K562 (cell line): ENCODE data around the gene MARCKSL1. TPM values are rescaled to one million over a fixed set of nuclear protein-coding genes. Genes with fewer than 3 reads are reported as not detected.

ENCODE experiments used
- KDM5B ChIP-seq: fragments of 200-600 bp; sonication (generic); IDR thresholded peaks from 2 replicates; pipeline ENCODE4 v1.6.1; 2012; ENCODE audit warnings: low read depth, mild to moderate bottlenecking, moderate library complexity, low read length, control low read depth, inconsistent platforms; ENCODE audit not compliant: insufficient replicate concordance
- NCOA2 ChIP-seq, 2 experiments: fragments of 450-650 bp; IDR thresholded peaks; 2 replicates each; pipeline ENCODE4 v1.6.1; 2018; ENCODE audit warnings: mild to moderate bottlenecking in 2 of 2, moderate library complexity in 1 of 2; ENCODE audit not compliant: partially characterized antibody in 2 of 2
- POU5F1 ChIP-seq: fragments of 150-350 bp; IDR thresholded peaks from 2 replicates; pipeline ENCODE4 v1.6.1; 2014; ENCODE audit warnings: borderline replicate concordance, low read length, low read depth, mild to moderate bottlenecking; ENCODE audit not compliant: partially characterized antibody
- STAT5A ChIP-seq: IDR thresholded peaks from 2 replicates; pipeline ENCODE4 v1.6.1; 2012; ENCODE audit warnings: low read length, inconsistent platforms, borderline replicate concordance
- TRIM28 ChIP-seq: fragments of 450-650 bp; IDR thresholded peaks from 2 replicates; pipeline ENCODE4 v1.6.1; 2017
- ZNF12 ChIP-seq: sonication (generic); formaldehyde crosslinking; IDR thresholded peaks from 2 replicates; pipeline ENCODE4 v1.4.0; 2020; ENCODE audit warnings: mild to moderate bottlenecking, missing genetic modification reagents
- ZNF184 ChIP-seq: sonication (generic); formaldehyde crosslinking; IDR thresholded peaks from 2 replicates; pipeline ENCODE4 v1.5.0; 2020; ENCODE audit warnings: missing genetic modification reagents
- ZNF217 ChIP-seq: sonication (generic); formaldehyde crosslinking; IDR thresholded peaks from 2 replicates; pipeline ENCODE4 v1.8.0; 2022; ENCODE audit warnings: mild to moderate bottlenecking, missing genetic modification reagents
- ZNF551 ChIP-seq: fragments of 250-450 bp; sonication (Bioruptor Pico); IDR thresholded peaks from 2 replicates; pipeline ENCODE4 v1.5.0; 2021; ENCODE audit warnings: mild to moderate bottlenecking, moderate library complexity
- ZNF699 ChIP-seq: fragments of 250-450 bp; sonication (Bioruptor Pico); IDR thresholded peaks from 2 replicates; pipeline ENCODE4 v1.8.0; 2021; ENCODE audit warnings: mild to moderate bottlenecking, moderate library complexity; ENCODE audit not compliant: insufficient replicate concordance
- ZNF830 ChIP-seq: fragments of 250-450 bp; sonication (Bioruptor Pico); IDR thresholded peaks from 2 replicates; pipeline ENCODE4 v1.5.0; 2021; ENCODE audit warnings: mild to moderate bottlenecking
- polyA plus RNA-seq, 8 experiments: library from polyadenylated mRNA; depleted of rRNA in 4 of 8; stranded (reverse) in 5 of 8; unstranded in 3 of 8; fragments of >200 nt; fragmentation: Nextera tagmentation in 2 of 8; fragmentation: Illumina TruSeq in 1 of 8; extraction: Ambion mirVana in 2 of 8; extraction: Trizol in 1 of 8; gene quantifications; 2 replicates each; pipeline versions ENCODE4 v1.2.1 to v1.2.3, GENCODE V29; 2011 to 2014; ENCODE audit warnings: inconsistent platforms in 1 of 8, missing spikeins in 1 of 8
- total RNA-seq, 7 experiments: library from RNA; depleted of rRNA in 6 of 7; stranded (reverse); fragments of >200 nt in 6 of 7; fragmentation: Illumina TruSeq in 2 of 7; extraction: Trizol in 2 of 7; gene quantifications; 2 replicates each; pipeline versions ENCODE4 v1.2.1 to v1.2.3, GENCODE V29; 2011 to 2021; ENCODE audit warnings: low replicate concordance in 1 of 7
- TF ChIP-seq, protein P1 (sequence below): fragments of 200-600 bp; sonication (generic); IDR thresholded peaks from one replicate; pipeline ENCODE4 v1.6.1; 2012; ENCODE audit warnings: mild to moderate bottlenecking, low read depth, low read length, inconsistent platforms
- TF ChIP-seq, protein P2 (sequence below): fragments of 450-650 bp; IDR thresholded peaks from 2 replicates; pipeline ENCODE4 v1.6.1; 2016; ENCODE audit warnings: mild to moderate bottlenecking

MARCKSL1 gene
- total and polyA plus RNA-seq, 9 of the 15 experiments (the other 6 are each of a cell fraction or from before 2014, with no cell fraction given), result 14.7 to 325 (median 155) TPM

DNA sequence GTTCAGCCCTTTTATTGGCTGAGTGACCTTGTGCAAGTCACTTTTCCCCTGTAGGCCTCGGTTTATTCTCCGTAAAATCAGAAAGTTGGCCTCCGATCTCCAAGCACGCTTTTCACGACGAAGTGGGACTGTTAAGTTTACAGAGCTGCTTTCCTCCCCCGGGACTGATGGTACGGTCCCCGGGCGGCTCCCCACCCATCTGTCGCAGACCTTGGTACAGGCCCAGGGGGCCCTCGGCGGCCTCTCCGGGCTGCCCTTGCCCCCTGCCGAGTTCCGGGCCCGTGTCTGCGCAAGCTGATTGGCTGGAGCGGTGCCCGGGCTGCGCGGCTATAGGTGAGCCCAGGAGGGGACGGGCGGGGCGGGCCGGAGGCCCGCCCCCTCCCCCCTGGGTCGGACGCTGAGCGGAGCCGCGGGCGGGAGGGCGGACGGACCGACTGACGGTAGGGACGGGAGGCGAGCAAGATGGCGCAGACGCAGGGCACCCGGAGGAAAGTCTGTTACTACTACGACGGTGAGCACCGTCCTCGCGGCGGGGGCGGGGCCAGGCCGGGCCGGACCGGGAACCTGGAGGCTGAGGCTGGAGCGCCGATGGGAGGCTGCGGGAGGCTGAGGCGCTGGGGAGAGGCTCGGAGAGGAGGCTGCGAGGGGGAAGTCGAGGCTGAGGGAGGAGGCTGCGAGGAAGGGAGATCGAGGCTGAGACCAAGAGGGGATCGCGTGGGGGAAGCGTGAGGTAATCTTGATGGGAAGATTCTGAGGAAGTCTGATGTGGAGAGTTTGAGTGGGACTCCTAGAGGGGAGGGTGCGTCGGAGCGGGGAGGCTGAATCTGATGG lies 44.1 kb downstream of the MARCKSL1 start, which contains the start of gene HDAC1 (continued):
- TF ChIP-seq KDM5B (peak; percentile 85), STAT5A (no peak), POU5F1 (no peak), ZNF830 (CRISPR knock-in tag) (peak; percentile 92), ZNF699 (CRISPR knock-in tag) (no peak), NCOA2 (IDR thresholded peaks at IDR 0.05; ENCODE audit: partially characterized antibody in 2 of 2) (no peak), ZNF551 (CRISPR knock-in tag) (no peak), ZNF217 (no peak), TRIM28 (peak; percentile 89), ZNF12 (peak; percentile 72; the same call in 1 of the 2 replicates), ZNF184 (CRISPR knock-in tag) (no peak)
- TF ChIP-seq, protein P1, sequence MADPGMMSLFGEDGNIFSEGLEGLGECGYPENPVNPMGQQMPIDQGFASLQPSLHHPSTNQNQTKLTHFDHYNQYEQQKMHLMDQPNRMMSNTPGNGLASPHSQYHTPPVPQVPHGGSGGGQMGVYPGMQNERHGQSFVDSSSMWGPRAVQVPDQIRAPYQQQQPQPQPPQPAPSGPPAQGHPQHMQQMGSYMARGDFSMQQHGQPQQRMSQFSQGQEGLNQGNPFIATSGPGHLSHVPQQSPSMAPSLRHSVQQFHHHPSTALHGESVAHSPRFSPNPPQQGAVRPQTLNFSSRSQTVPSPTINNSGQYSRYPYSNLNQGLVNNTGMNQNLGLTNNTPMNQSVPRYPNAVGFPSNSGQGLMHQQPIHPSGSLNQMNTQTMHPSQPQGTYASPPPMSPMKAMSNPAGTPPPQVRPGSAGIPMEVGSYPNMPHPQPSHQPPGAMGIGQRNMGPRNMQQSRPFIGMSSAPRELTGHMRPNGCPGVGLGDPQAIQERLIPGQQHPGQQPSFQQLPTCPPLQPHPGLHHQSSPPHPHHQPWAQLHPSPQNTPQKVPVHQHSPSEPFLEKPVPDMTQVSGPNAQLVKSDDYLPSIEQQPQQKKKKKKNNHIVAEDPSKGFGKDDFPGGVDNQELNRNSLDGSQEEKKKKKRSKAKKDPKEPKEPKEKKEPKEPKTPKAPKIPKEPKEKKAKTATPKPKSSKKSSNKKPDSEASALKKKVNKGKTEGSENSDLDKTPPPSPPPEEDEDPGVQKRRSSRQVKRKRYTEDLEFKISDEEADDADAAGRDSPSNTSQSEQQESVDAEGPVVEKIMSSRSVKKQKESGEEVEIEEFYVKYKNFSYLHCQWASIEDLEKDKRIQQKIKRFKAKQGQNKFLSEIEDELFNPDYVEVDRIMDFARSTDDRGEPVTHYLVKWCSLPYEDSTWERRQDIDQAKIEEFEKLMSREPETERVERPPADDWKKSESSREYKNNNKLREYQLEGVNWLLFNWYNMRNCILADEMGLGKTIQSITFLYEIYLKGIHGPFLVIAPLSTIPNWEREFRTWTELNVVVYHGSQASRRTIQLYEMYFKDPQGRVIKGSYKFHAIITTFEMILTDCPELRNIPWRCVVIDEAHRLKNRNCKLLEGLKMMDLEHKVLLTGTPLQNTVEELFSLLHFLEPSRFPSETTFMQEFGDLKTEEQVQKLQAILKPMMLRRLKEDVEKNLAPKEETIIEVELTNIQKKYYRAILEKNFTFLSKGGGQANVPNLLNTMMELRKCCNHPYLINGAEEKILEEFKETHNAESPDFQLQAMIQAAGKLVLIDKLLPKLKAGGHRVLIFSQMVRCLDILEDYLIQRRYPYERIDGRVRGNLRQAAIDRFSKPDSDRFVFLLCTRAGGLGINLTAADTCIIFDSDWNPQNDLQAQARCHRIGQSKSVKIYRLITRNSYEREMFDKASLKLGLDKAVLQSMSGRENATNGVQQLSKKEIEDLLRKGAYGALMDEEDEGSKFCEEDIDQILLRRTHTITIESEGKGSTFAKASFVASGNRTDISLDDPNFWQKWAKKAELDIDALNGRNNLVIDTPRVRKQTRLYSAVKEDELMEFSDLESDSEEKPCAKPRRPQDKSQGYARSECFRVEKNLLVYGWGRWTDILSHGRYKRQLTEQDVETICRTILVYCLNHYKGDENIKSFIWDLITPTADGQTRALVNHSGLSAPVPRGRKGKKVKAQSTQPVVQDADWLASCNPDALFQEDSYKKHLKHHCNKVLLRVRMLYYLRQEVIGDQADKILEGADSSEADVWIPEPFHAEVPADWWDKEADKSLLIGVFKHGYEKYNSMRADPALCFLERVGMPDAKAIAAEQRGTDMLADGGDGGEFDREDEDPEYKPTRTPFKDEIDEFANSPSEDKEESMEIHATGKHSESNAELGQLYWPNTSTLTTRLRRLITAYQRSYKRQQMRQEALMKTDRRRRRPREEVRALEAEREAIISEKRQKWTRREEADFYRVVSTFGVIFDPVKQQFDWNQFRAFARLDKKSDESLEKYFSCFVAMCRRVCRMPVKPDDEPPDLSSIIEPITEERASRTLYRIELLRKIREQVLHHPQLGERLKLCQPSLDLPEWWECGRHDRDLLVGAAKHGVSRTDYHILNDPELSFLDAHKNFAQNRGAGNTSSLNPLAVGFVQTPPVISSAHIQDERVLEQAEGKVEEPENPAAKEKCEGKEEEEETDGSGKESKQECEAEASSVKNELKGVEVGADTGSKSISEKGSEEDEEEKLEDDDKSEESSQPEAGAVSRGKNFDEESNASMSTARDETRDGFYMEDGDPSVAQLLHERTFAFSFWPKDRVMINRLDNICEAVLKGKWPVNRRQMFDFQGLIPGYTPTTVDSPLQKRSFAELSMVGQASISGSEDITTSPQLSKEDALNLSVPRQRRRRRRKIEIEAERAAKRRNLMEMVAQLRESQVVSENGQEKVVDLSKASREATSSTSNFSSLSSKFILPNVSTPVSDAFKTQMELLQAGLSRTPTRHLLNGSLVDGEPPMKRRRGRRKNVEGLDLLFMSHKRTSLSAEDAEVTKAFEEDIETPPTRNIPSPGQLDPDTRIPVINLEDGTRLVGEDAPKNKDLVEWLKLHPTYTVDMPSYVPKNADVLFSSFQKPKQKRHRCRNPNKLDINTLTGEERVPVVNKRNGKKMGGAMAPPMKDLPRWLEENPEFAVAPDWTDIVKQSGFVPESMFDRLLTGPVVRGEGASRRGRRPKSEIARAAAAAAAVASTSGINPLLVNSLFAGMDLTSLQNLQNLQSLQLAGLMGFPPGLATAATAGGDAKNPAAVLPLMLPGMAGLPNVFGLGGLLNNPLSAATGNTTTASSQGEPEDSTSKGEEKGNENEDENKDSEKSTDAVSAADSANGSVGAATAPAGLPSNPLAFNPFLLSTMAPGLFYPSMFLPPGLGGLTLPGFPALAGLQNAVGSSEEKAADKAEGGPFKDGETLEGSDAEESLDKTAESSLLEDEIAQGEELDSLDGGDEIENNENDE, result no peak
- TF ChIP-seq, protein P2, sequence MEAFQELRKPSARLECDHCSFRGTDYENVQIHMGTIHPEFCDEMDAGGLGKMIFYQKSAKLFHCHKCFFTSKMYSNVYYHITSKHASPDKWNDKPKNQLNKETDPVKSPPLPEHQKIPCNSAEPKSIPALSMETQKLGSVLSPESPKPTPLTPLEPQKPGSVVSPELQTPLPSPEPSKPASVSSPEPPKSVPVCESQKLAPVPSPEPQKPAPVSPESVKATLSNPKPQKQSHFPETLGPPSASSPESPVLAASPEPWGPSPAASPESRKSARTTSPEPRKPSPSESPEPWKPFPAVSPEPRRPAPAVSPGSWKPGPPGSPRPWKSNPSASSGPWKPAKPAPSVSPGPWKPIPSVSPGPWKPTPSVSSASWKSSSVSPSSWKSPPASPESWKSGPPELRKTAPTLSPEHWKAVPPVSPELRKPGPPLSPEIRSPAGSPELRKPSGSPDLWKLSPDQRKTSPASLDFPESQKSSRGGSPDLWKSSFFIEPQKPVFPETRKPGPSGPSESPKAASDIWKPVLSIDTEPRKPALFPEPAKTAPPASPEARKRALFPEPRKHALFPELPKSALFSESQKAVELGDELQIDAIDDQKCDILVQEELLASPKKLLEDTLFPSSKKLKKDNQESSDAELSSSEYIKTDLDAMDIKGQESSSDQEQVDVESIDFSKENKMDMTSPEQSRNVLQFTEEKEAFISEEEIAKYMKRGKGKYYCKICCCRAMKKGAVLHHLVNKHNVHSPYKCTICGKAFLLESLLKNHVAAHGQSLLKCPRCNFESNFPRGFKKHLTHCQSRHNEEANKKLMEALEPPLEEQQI, result peak; percentile 97
